ENCODE data around the gene ATP9A. TPM values are rescaled to one million over a fixed set of nuclear protein-coding genes. Genes with fewer than 3 reads are reported as not detected.

The ATP9A gene
- total RNA-seq, 1 donor from 2014 or later = 35.8 TPM

- Histone ChIP-seq H3K36me3 (peaks cover 0 to 7% of the 10 kb centered on the region in 2 donors), H3K27me3 (no peaks in the 10 kb centered on the region), H3K27ac (no peak overlapping the region), H3K9me3 (no peaks in the 10 kb centered on the region), H3K4me1 (no peaks in the 10 kb centered on the region), H3K4me3 (no peak overlapping the region)
- intact Hi-C loops (cut with DNase I) = no loop called here
- no peak for DNase-seq (ENCODE audit: extremely low spot score in 2 of 2)
- no peak for TF ChIP-seq POLR2AphosphoS5 (IDR thresholded peaks at IDR 0.05; ENCODE audit: insufficient read depth in 1 of 2, low read depth in 1 of 2)
- no peak for TF ChIP-seq CTCF (IDR thresholded peaks at IDR 0.05)
- no peak for TF ChIP-seq POLR2A (IDR thresholded peaks at IDR 0.05)
Observed at GRCh38 chr20:51654495-51654894, 113.7 kb downstream of the ATP9A start.

- no peak overlapping the region for H3K4me3 ChIP-seq
- TF ChIP-seq POLR2AphosphoS5 (IDR thresholded peaks at IDR 0.05; ENCODE audit: insufficient read depth in 1 of 2, low read depth in 1 of 2) = no peak
- no peak overlapping the region for H3K27ac ChIP-seq
- no peaks in the 10 kb centered on the region for H3K4me1 ChIP-seq
- intact Hi-C loops (cut with DNase I) = no loop called here
- H3K27me3 ChIP-seq = no peaks in the 10 kb centered on the region
- no peak for DNase-seq (ENCODE audit: extremely low spot score in 2 of 2)
- H3K36me3 ChIP-seq = peaks cover 0 to 7% of the 10 kb centered on the region in 2 donors
- H3K9me3 ChIP-seq = no peaks in the 10 kb centered on the region
Observed at GRCh38 chr20:51654060-51654459, 114.1 kb downstream of the ATP9A start.

GRCh38 chr20:51653226-51653625 lies 115.0 kb downstream of the ATP9A start:
- Histone ChIP-seq H3K36me3 (peaks cover 0 to 7% of the 10 kb centered on the region in 2 donors), H3K27me3 (no peaks in the 10 kb centered on the region), H3K4me1 (no peaks in the 10 kb centered on the region), H3K4me3 (no peak overlapping the region), H3K9me3 (no peaks in the 10 kb centered on the region), H3K27ac (no peak overlapping the region)
- TF ChIP-seq POLR2AphosphoS5 (IDR thresholded peaks at IDR 0.05; ENCODE audit: insufficient read depth in 1 of 2, low read depth in 1 of 2) = no peak
- no peak for TF ChIP-seq CTCF (IDR thresholded peaks at IDR 0.05)
- TF ChIP-seq POLR2A (IDR thresholded peaks at IDR 0.05) = no peak
- DNase-seq (ENCODE audit: extremely low spot score in 2 of 2) = no peak
- intact Hi-C loops (cut with DNase I) = no loop called here

GRCh38 chr20:51651921-51652549 lies 116.2 kb downstream of the ATP9A start:
- H3K27me3 ChIP-seq = no peaks in the 10 kb centered on the region
- H3K27ac ChIP-seq = no peak overlapping the region
- no peak for DNase-seq (ENCODE audit: extremely low spot score in 2 of 2)
- peaks cover 0 to 7% of the 10 kb centered on the region in 2 donors for H3K36me3 ChIP-seq
- H3K9me3 ChIP-seq = no peaks in the 10 kb centered on the region
- H3K4me1 ChIP-seq = no peaks in the 10 kb centered on the region
- H3K4me3 ChIP-seq = no peak overlapping the region
- intact Hi-C loops (cut with DNase I) = no loop called here
- TF ChIP-seq POLR2A (IDR thresholded peaks at IDR 0.05) (no peak), POLR2AphosphoS5 (IDR thresholded peaks at IDR 0.05; ENCODE audit: insufficient read depth in 1 of 2, low read depth in 1 of 2) (no peak), CTCF (IDR thresholded peaks at IDR 0.05) (no peak)

- Histone ChIP-seq H3K27me3 (no peaks in the 10 kb centered on the region), H3K36me3 (peaks cover 0 to 7% of the 10 kb centered on the region in 2 donors), H3K4me1 (no peaks in the 10 kb centered on the region), H3K27ac (no peak overlapping the region), H3K9me3 (no peaks in the 10 kb centered on the region), H3K4me3 (no peak overlapping the region)
- TF ChIP-seq POLR2AphosphoS5 (IDR thresholded peaks at IDR 0.05; ENCODE audit: insufficient read depth in 1 of 2, low read depth in 1 of 2) (no peak), POLR2A (IDR thresholded peaks at IDR 0.05) (no peak), CTCF (IDR thresholded peaks at IDR 0.05) (no peak)
- intact Hi-C loops (cut with DNase I) = no loop called here
- no peak for DNase-seq (ENCODE audit: extremely low spot score in 2 of 2)
Observed at GRCh38 chr20:51650685-51651134, 117.5 kb downstream of the ATP9A start.
